GM12878 (cell line): ENCODE data around the gene CTBS. TPM values are rescaled to one million over a fixed set of nuclear protein-coding genes. Genes with fewer than 3 reads are reported as not detected.

Source experiments
- CBFB ChIP-seq: IDR thresholded peaks from 2 replicates; pipeline ENCODE4 v1.6.1; 2016; ENCODE audit warnings: antibody characterized with exemption, low read depth
- DPF2 ChIP-seq: fragments of 450-650 bp; IDR thresholded peaks from 2 replicates; pipeline ENCODE4 v1.6.1; 2017; ENCODE audit warnings: mild to moderate bottlenecking
- EZH2 ChIP-seq: IDR thresholded peaks from 2 replicates; pipeline ENCODE4 v1.6.1; 2012; ENCODE audit warnings: low read depth, mild to moderate bottlenecking, control low read depth, inconsistent platforms, low read length, borderline replicate concordance; ENCODE audit not compliant: control insufficient read depth
- GATAD2B ChIP-seq: fragments of 450-650 bp; conservative IDR thresholded peaks from 2 replicates; pipeline ENCODE4 v1.6.1; 2017; ENCODE audit warnings: low read depth, mild to moderate bottlenecking, moderate library complexity
- HDAC6 ChIP-seq: fragments of 200-600 bp; sonication (generic); IDR thresholded peaks from one replicate; pipeline ENCODE4 v1.8.0; 2017; ENCODE audit warnings: antibody characterized with exemption; ENCODE audit not compliant: unreplicated experiment
- IKZF2 ChIP-seq, 2 experiments: fragments of 450-650 bp; IDR thresholded peaks; 2 replicates each; pipeline ENCODE4 v1.6.1; 2017; ENCODE audit warnings: mild to moderate bottlenecking in 2 of 2, moderate library complexity in 2 of 2
- JUNB ChIP-seq: IDR thresholded peaks from 2 replicates; pipeline ENCODE4 v1.6.1; 2016; ENCODE audit warnings: antibody characterized with exemption, mild to moderate bottlenecking
- NBN ChIP-seq: fragments of 450-650 bp; IDR thresholded peaks from 2 replicates; pipeline ENCODE4 v1.6.1; 2016
- NFIC ChIP-seq: IDR thresholded peaks from 2 replicates; pipeline ENCODE4 v1.6.1; 2012; ENCODE audit warnings: low read depth, mild to moderate bottlenecking, inconsistent platforms, low read length, moderate library complexity
- PAX8 ChIP-seq: fragments of 450-650 bp; IDR thresholded peaks from 2 replicates; pipeline ENCODE4 v1.6.1; 2017; ENCODE audit warnings: mild to moderate bottlenecking, moderate library complexity
- PML ChIP-seq: IDR thresholded peaks from 2 replicates; pipeline ENCODE4 v1.6.1; 2012; ENCODE audit warnings: low read length, inconsistent platforms
- POLR2AphosphoS2 ChIP-seq: IDR thresholded peaks from 2 replicates; pipeline ENCODE4 v1.6.1; 2011; ENCODE audit warnings: low read depth, mild to moderate bottlenecking, low read length, improper control_type of control experiment, moderate library complexity
- SIX5 ChIP-seq: IDR thresholded peaks from 2 replicates; pipeline ENCODE4 v1.6.1; 2011; ENCODE audit warnings: mild to moderate bottlenecking, low read depth, low read length, moderate library complexity; ENCODE audit not compliant: severe bottlenecking
- SP1 ChIP-seq: IDR thresholded peaks from one replicate; pipeline ENCODE4 v1.6.1; 2011; ENCODE audit warnings: low read depth, low read length
- STAT1 ChIP-seq: fragments of 450-650 bp; conservative IDR thresholded peaks from 2 replicates; pipeline ENCODE4 v1.6.1; 2014; ENCODE audit warnings: antibody characterized with exemption, mild to moderate bottlenecking
- TBL1XR1 ChIP-seq: IDR thresholded peaks from 2 replicates; pipeline ENCODE4 v1.6.1; 2012; ENCODE audit warnings: low read depth, low read length, improper control_type of control experiment
- ZBTB4 ChIP-seq: fragments of 450-650 bp; formaldehyde crosslinking; IDR thresholded peaks from 2 replicates; pipeline ENCODE4 v1.4.0; 2022; ENCODE audit warnings: mild to moderate bottlenecking, moderate library complexity
- polyA plus RNA-seq, 11 experiments: library from polyadenylated mRNA; depleted of rRNA in 4 of 11; unstranded in 6 of 11; stranded (reverse) in 5 of 11; fragments of >200 nt; fragmentation: Nextera tagmentation in 4 of 11; fragmentation: Illumina TruSeq in 1 of 11; extraction: Ambion mirVana in 4 of 11; extraction: Trizol in 1 of 11; gene quantifications; 1 replicate in 1 of 11; 2 replicates in 10 of 11; pipeline versions ENCODE4 v1.2.1 to v1.2.3, GENCODE V29; 2011 to 2016; ENCODE audit warnings: inconsistent platforms in 2 of 11, missing spikeins in 2 of 11, low read depth in 1 of 11
- total RNA-seq, 4 experiments: library from RNA; depleted of rRNA in 3 of 4; stranded (reverse); fragments of >200 nt in 3 of 4; fragmentation: Illumina TruSeq in 1 of 4; extraction: Trizol in 1 of 4; gene quantifications; 2 replicates each; pipeline versions ENCODE4 v1.2.1 to v1.2.3, GENCODE V29; 2013 to 2021
- TF ChIP-seq, protein P1 (sequence below): IDR thresholded peaks from 2 replicates; pipeline ENCODE4 v1.6.1; 2012; ENCODE audit warnings: improper control_type of control experiment, low read depth, low read length; ENCODE audit not compliant: insufficient replicate concordance
- TF ChIP-seq, protein P2 (sequence below): fragments of 450-650 bp; IDR thresholded peaks from 2 replicates; pipeline ENCODE4 v1.6.1; 2017; ENCODE audit warnings: mild to moderate bottlenecking, moderate library complexity

CTBS gene
- total and polyA plus RNA-seq, 10 of the 15 experiments (the other 5 are each of a cell fraction or from before 2014, with no cell fraction given), result 4.3 to 21.2 (median 12.3) TPM

- TF ChIP-seq ZBTB4 (CRISPR knock-in tag) (no peak), DPF2 (peak; percentile 34; the same call in 1 of the 2 replicates), EZH2 (no peak), STAT1 (0 out of 2 replicates have a peak, but pooled peaks have one; percentile 47), NFIC (no peak), JUNB (no peak), NBN (peak; percentile 46; the same call in 1 of the 2 replicates), SIX5 (no peak), TBL1XR1 (no peak), GATAD2B (0 out of 2 replicates have a peak, but pooled peaks have one; percentile 56), SP1 (no peak), CBFB (0 out of 2 replicates have a peak, but pooled peaks have one; percentile 21), HDAC6 (no peak), POLR2AphosphoS2 (no peak), PAX8 (no peak), IKZF2 (IDR thresholded peaks at IDR 0.05) (peak; percentile 23 to 25; a peak in 1 of 4 replicates), PML (no peak; the same call in 1 of the 2 replicates)
- TF ChIP-seq, protein P1, sequence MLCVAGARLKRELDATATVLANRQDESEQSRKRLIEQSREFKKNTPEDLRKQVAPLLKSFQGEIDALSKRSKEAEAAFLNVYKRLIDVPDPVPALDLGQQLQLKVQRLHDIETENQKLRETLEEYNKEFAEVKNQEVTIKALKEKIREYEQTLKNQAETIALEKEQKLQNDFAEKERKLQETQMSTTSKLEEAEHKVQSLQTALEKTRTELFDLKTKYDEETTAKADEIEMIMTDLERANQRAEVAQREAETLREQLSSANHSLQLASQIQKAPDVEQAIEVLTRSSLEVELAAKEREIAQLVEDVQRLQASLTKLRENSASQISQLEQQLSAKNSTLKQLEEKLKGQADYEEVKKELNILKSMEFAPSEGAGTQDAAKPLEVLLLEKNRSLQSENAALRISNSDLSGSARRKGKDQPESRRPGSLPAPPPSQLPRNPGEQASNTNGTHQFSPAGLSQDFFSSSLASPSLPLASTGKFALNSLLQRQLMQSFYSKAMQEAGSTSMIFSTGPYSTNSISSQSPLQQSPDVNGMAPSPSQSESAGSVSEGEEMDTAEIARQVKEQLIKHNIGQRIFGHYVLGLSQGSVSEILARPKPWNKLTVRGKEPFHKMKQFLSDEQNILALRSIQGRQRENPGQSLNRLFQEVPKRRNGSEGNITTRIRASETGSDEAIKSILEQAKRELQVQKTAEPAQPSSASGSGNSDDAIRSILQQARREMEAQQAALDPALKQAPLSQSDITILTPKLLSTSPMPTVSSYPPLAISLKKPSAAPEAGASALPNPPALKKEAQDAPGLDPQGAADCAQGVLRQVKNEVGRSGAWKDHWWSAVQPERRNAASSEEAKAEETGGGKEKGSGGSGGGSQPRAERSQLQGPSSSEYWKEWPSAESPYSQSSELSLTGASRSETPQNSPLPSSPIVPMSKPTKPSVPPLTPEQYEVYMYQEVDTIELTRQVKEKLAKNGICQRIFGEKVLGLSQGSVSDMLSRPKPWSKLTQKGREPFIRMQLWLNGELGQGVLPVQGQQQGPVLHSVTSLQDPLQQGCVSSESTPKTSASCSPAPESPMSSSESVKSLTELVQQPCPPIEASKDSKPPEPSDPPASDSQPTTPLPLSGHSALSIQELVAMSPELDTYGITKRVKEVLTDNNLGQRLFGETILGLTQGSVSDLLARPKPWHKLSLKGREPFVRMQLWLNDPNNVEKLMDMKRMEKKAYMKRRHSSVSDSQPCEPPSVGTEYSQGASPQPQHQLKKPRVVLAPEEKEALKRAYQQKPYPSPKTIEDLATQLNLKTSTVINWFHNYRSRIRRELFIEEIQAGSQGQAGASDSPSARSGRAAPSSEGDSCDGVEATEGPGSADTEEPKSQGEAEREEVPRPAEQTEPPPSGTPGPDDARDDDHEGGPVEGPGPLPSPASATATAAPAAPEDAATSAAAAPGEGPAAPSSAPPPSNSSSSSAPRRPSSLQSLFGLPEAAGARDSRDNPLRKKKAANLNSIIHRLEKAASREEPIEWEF, result no peak
- TF ChIP-seq, protein P2, sequence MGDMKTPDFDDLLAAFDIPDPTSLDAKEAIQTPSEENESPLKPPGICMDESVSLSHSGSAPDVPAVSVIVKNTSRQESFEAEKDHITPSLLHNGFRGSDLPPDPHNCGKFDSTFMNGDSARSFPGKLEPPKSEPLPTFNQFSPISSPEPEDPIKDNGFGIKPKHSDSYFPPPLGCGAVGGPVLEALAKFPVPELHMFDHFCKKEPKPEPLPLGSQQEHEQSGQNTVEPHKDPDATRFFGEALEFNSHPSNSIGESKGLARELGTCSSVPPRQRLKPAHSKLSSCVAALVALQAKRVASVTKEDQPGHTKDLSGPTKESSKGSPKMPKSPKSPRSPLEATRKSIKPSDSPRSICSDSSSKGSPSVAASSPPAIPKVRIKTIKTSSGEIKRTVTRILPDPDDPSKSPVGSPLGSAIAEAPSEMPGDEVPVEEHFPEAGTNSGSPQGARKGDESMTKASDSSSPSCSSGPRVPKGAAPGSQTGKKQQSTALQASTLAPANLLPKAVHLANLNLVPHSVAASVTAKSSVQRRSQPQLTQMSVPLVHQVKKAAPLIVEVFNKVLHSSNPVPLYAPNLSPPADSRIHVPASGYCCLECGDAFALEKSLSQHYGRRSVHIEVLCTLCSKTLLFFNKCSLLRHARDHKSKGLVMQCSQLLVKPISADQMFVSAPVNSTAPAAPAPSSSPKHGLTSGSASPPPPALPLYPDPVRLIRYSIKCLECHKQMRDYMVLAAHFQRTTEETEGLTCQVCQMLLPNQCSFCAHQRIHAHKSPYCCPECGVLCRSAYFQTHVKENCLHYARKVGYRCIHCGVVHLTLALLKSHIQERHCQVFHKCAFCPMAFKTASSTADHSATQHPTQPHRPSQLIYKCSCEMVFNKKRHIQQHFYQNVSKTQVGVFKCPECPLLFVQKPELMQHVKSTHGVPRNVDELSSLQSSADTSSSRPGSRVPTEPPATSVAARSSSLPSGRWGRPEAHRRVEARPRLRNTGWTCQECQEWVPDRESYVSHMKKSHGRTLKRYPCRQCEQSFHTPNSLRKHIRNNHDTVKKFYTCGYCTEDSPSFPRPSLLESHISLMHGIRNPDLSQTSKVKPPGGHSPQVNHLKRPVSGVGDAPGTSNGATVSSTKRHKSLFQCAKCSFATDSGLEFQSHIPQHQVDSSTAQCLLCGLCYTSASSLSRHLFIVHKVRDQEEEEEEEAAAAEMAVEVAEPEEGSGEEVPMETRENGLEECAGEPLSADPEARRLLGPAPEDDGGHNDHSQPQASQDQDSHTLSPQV, result peak; percentile 77; the same call in 1 of the 2 replicates
Observed at GRCh38 chr1:84620720-84621313, 46.6 kb upstream of the CTBS start (continued).
